NOMO-1 treated with dmso at 0.1 percent for 144 hours (cell line): ENCODE measurements around the gene CTU2.

Experiments used
- DNase-seq: peaks from one replicate; lab custom pipeline; 2025; ENCODE audit not compliant: unreplicated experiment; lab: John Stamatoyannopoulos, UW

Gene CTU2

GRCh38 chr16:88742896-88743605 lies 36.7 kb downstream of the CTU2 start:
- no peak for DNase-seq

GRCh38 chr16:88743693-88744576 lies 37.6 kb downstream of the CTU2 start:
- peak; percentile 6 for DNase-seq

- DNase-seq: no peak
These were observed 38.5 kb downstream of the CTU2 start for GRCh38 chr16:88744577-88745521.

GRCh38 chr16:88746506-88746905 lies 40.2 kb downstream of the CTU2 start:
- DNase-seq: no peak

GRCh38 chr16:88747588-88748301 lies 41.4 kb downstream of the CTU2 start:
- DNase-seq: peak; percentile 57

GRCh38 chr16:88748364-88748763 lies 42.1 kb downstream of the CTU2 start:
- no peak for DNase-seq

- DNase-seq: no peak
These were observed 43.1 kb downstream of the CTU2 start for GRCh38 chr16:88749358-88749757.

GRCh38 chr16:88750854-88751253 lies 44.6 kb downstream of the CTU2 start:
- DNase-seq: no peak

- no peak for DNase-seq
These were observed 46.2 kb downstream of the CTU2 start for GRCh38 chr16:88752386-88753002.

- no peak for DNase-seq
These were observed 46.9 kb downstream of the CTU2 start for GRCh38 chr16:88753191-88753590.

- DNase-seq: no peak
These were observed 47.3 kb downstream of the CTU2 start for GRCh38 chr16:88753602-88754001.

GRCh38 chr16:88754109-88754911 lies 48.0 kb downstream of the CTU2 start:
- no peak for DNase-seq

GRCh38 chr16:88754912-88755744 lies 48.8 kb downstream of the CTU2 start:
- DNase-seq: no peak

- no peak for DNase-seq
These were observed 49.6 kb downstream of the CTU2 start for GRCh38 chr16:88755745-88756443.

- DNase-seq: no peak
These were observed 52.1 kb downstream of the CTU2 start for GRCh38 chr16:88758227-88758943.

- no peak for DNase-seq
These were observed 52.6 kb downstream of the CTU2 start for GRCh38 chr16:88758944-88759244.

- DNase-seq: no peak
These were observed 53.1 kb downstream of the CTU2 start for GRCh38 chr16:88759245-88759975.
